IPS-15b (cell line): ENCODE results near the gene ATRX.
"Not testable (repeated sequence)": the region's sequence is repeated elsewhere in the genome, so short reads cannot be mapped to it uniquely, and the experiment has no call there.

Source experiments
- H3K27me3 ChIP-seq: one replicate; pipeline ENCODE4 v1.6.1; 2013; ENCODE audit warnings: low read length; ENCODE audit not compliant: control insufficient read depth, insufficient read depth
- H3K36me3 ChIP-seq: one replicate; pipeline ENCODE4 v1.6.1; 2013; ENCODE audit warnings: low read length; ENCODE audit not compliant: control insufficient read depth, insufficient read depth
- H3K4me1 ChIP-seq: one replicate; pipeline ENCODE4 v1.6.1; 2013; ENCODE audit warnings: mild to moderate bottlenecking, low read length; ENCODE audit not compliant: control insufficient read depth, insufficient read depth
- H3K4me3 ChIP-seq: one replicate; pipeline ENCODE4 v1.5.1; 2013; ENCODE audit warnings: low read depth, low read length
- H3K9ac ChIP-seq: one replicate; pipeline ENCODE4 v1.6.1; 2013; ENCODE audit warnings: low read depth, mild to moderate bottlenecking, low read length
- H3K9me3 ChIP-seq: one replicate; pipeline ENCODE4 v1.6.1; 2013; ENCODE audit warnings: mild to moderate bottlenecking, low read length; ENCODE audit not compliant: control insufficient read depth, insufficient read depth

Gene ATRX

GRCh38 chrX:77785486-77786364 is at the start of gene ATRX:
Gene ATRX, minus strand, starts transcription at chrX:77786216. Its CDS starts 215 bp downstream, at chrX:77786001.
- no peaks in the 10 kb centered on the region for H3K9me3 ChIP-seq
- H3K4me1 ChIP-seq, result peaks cover 3% of the 10 kb centered on the region
- H3K27me3 ChIP-seq, result no peaks in the 10 kb centered on the region
- H3K9ac ChIP-seq, result peak within 1 kb of the TSS; percentile 81
- H3K36me3 ChIP-seq, result no peaks in the 10 kb centered on the region
- peak within 1 kb of the TSS; percentile 89 for H3K4me3 ChIP-seq

DNA sequence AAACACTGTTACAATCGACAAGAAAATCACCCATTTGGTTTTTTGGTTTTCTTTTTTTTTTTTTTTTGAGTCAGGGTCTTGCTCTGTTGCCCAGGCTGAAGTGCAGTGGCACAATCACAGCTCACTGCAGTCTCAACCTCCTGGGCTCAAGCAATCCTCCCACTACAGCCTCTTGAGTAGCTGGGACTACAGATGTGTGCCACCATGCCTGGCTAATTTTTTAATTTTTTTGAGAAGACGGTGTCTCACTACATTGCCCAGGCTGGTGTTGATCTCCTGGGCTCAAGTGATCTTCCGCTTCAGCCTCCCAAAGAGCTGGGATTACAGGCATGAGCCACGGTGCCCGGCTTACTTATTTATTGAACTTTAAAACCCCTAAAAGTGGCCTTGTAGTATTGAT is 45.5 kb upstream of the ATRX start:
- not testable (repeated sequence) for H3K36me3 ChIP-seq, H3K9ac ChIP-seq, H3K9me3 ChIP-seq, H3K4me3 ChIP-seq, H3K27me3 ChIP-seq, H3K4me1 ChIP-seq

DNA sequence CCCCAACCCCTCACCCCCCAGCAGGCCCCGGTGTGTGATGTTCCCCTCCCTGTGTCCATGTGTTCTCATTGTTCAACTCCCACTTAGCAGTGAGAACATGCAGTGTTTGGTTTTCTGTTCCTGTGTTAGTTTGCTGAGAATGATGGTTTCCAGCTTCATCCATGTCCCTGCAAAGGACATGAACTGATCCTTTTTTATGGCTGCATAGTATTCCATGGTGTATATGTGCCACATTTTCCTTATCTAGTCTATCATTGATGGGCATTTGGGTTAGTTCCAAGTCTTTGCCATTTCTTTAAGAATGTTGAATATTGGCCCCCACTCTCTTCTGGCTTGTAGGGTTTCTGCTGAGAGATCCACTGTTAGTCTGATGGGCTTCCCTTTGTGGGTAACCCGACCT is 36.0 kb upstream of the ATRX start:
- not testable (repeated sequence) for H3K27me3 ChIP-seq, H3K4me1 ChIP-seq, H3K4me3 ChIP-seq, H3K9me3 ChIP-seq, H3K9ac ChIP-seq, H3K36me3 ChIP-seq

GRCh38 chrX:77820091-77820727 is 34.2 kb upstream of the ATRX start:
- no peaks in the 10 kb centered on the region for H3K27me3 ChIP-seq
- H3K9me3 ChIP-seq, result no peaks in the 10 kb centered on the region
- no peak overlapping the region for H3K4me3 ChIP-seq
- H3K4me1 ChIP-seq, result peaks cover 2% of the 10 kb centered on the region
- H3K9ac ChIP-seq, result no peak overlapping the region
- H3K36me3 ChIP-seq, result no peaks in the 10 kb centered on the region

DNA sequence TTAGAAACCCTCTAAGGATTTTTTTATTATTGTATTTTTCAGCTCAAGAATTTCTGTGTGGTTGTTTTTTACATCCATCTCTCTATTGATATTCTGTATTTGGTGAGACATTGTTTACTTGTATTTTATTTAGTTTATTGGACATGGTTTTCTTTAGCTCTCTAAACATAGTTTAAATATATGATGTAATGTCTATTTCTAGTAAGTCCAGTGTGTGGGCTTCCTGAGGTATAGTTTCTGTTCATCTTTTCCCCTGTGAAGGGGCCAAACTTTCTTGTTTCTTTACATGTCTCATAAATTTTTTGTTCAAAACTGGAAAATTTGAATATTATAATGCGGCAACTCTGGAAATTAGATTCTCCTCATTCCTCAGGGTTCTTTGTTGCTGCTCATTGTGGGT is 28.2 kb upstream of the ATRX start:
- Histone ChIP-seq H3K4me3 (no peak overlapping the region), H3K36me3 (no peaks in the 10 kb centered on the region), H3K9me3 (no peaks in the 10 kb centered on the region), H3K9ac (no peak overlapping the region), H3K4me1 (no peaks in the 10 kb centered on the region), H3K27me3 (no peaks in the 10 kb centered on the region)

- H3K36me3 ChIP-seq, result no peaks in the 10 kb centered on the region
Measured at GRCh38 chrX:77802201-77802600, 16.2 kb upstream of the ATRX start.

DNA sequence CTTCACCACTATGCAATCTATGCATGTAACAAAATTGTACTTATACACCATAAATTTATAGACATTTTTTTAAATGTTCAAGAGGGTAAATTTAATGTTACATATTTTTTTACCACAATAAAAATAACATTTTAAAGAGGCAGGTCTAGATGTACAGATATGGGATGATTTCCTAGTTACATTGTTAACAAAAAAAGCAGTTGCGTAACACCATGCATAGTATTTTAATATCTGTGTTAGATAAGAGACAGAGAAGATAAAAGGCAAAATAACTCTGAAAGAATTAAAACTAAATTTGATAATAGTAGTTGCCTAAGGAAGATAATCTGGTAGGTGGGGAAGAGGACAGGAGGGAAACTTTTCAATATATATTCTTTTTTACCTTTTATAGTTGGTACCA is 9.1 kb upstream of the ATRX start:
- H3K4me1 ChIP-seq, result no peaks in the 10 kb centered on the region

More at GRCh38 chrX:77802201-77802600, 16.2 kb upstream of the ATRX start:
- Histone ChIP-seq H3K9me3 (no peaks in the 10 kb centered on the region), H3K4me3 (no peak overlapping the region), H3K27me3 (no peaks in the 10 kb centered on the region), H3K4me1 (no peaks in the 10 kb centered on the region), H3K9ac (no peak overlapping the region)

GRCh38 chrX:77793946-77794345 is 7.9 kb upstream of the ATRX start:
- Histone ChIP-seq H3K27me3 (no peaks in the 10 kb centered on the region), H3K9me3 (no peaks in the 10 kb centered on the region), H3K36me3 (no peaks in the 10 kb centered on the region), H3K4me3 (no peak overlapping the region), H3K4me1 (no peaks in the 10 kb centered on the region), H3K9ac (no peak overlapping the region)

More for the DNA sequence above, 9.1 kb upstream of the ATRX start:
- Histone ChIP-seq H3K4me3 (no peak overlapping the region), H3K9ac (no peak overlapping the region), H3K27me3 (no peaks in the 10 kb centered on the region), H3K9me3 (no peaks in the 10 kb centered on the region), H3K36me3 (no peaks in the 10 kb centered on the region)

DNA sequence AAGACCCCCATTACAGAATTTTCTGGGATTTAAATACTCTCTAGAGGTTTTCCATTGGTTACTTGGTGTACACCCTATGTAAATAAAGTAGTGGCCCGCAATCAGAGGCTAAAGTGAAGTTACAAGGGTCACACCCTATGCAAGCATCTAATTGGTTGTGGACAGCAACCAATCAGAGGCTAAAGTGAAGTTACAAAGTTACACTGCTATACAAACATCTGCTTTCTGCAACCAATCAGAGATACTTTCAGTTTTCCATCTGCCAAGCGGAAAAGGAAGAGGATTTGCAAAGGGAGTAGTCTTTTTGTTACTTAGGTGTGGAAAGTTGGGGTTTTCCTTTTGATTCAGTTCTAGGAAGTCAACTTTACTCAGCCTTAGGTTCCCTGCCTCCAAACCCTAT is 2.0 kb upstream of the ATRX start:
- H3K4me1 ChIP-seq, result peaks cover 3% of the 10 kb centered on the region
- no peaks in the 10 kb centered on the region for H3K36me3 ChIP-seq
- H3K4me3 ChIP-seq, result no peak overlapping the region
- H3K27me3 ChIP-seq, result no peaks in the 10 kb centered on the region
- no peaks in the 10 kb centered on the region for H3K9me3 ChIP-seq
- no peak overlapping the region for H3K9ac ChIP-seq

- Histone ChIP-seq H3K27me3 (no peaks in the 10 kb centered on the region), H3K9ac (no peak overlapping the region), H3K4me1 (peaks cover 3% of the 10 kb centered on the region), H3K36me3 (no peaks in the 10 kb centered on the region), H3K9me3 (no peaks in the 10 kb centered on the region), H3K4me3 (peak overlapping the region; percentile 89)
Measured at GRCh38 chrX:77786365-77786680, 307 bp upstream of the ATRX start.

- Histone ChIP-seq H3K4me1 (peaks cover 5% of the 10 kb centered on the region), H3K4me3 (no peak overlapping the region), H3K9ac (no peak overlapping the region), H3K27me3 (no peaks in the 10 kb centered on the region), H3K36me3 (no peaks in the 10 kb centered on the region), H3K9me3 (no peaks in the 10 kb centered on the region)
Measured at GRCh38 chrX:77779695-77780094, 6.3 kb downstream of the ATRX start.

GRCh38 chrX:77776659-77777058 is 9.4 kb downstream of the ATRX start:
- Histone ChIP-seq H3K9me3 (no peaks in the 10 kb centered on the region), H3K4me1 (peaks cover 2% of the 10 kb centered on the region), H3K27me3 (no peaks in the 10 kb centered on the region), H3K36me3 (no peaks in the 10 kb centered on the region), H3K4me3 (no peak overlapping the region), H3K9ac (no peak overlapping the region)
